GM21367 (cell line): Measurements from ENCODE around the gene PNISR.

Experiments
- ATAC-seq: cut with Tn5 transposase; IDR thresholded peaks from one replicate; pipeline ENCODE4 v1.9.1; 2021; ENCODE audit not compliant: unreplicated experiment

Gene PNISR

GRCh38 chr6:99412065-99412464 lies 13.0 kb downstream of the PNISR start:
- ATAC-seq = no peak

- ATAC-seq = no peak
Measured at GRCh38 chr6:99409672-99410071, 15.4 kb downstream of the PNISR start.

- no peak for ATAC-seq
Measured at GRCh38 chr6:99407076-99407475, 18.0 kb downstream of the PNISR start.

- ATAC-seq = no peak
Measured at GRCh38 chr6:99402448-99402847, 22.7 kb downstream of the PNISR start.

- ATAC-seq = no peak
Measured at GRCh38 chr6:99397287-99397686, 27.8 kb downstream of the PNISR start.

- peak; percentile 73 for ATAC-seq
Measured at GRCh38 chr6:99393698-99394531, 31.2 kb downstream of the PNISR start, which contains the start of gene COQ3. COQ3 (minus strand) TSS chr6:99394195; CDS start chr6:99394179, 16 bp downstream.

- peak; percentile 22 for ATAC-seq
Measured at GRCh38 chr6:99393366-99393697, 31.8 kb downstream of the PNISR start.

GRCh38 chr6:99390896-99391295 lies 34.2 kb downstream of the PNISR start:
- ATAC-seq = no peak

- no peak for ATAC-seq
Measured at GRCh38 chr6:99384507-99384906, 40.6 kb downstream of the PNISR start.

- ATAC-seq = no peak
Measured at GRCh38 chr6:99378636-99379035, 46.5 kb downstream of the PNISR start.

GRCh38 chr6:99369533-99369932 lies 55.6 kb downstream of the PNISR start:
- no peak for ATAC-seq

GRCh38 chr6:99366852-99367251 lies 58.3 kb downstream of the PNISR start:
- no peak for ATAC-seq

GRCh38 chr6:99364026-99364425 lies 61.1 kb downstream of the PNISR start:
- ATAC-seq = peak; percentile 77

- no peak for ATAC-seq
Measured at GRCh38 chr6:99362678-99363268, 62.3 kb downstream of the PNISR start.

- no peak for ATAC-seq
Measured at GRCh38 chr6:99359800-99360199, 65.3 kb downstream of the PNISR start.

GRCh38 chr6:99356641-99357040 lies 68.5 kb downstream of the PNISR start:
- no peak for ATAC-seq

- no peak for ATAC-seq
Measured at GRCh38 chr6:99354983-99355382, 70.1 kb downstream of the PNISR start.

- no peak for ATAC-seq
Measured at GRCh38 chr6:99353126-99353525, 72.0 kb downstream of the PNISR start.

GRCh38 chr6:99350573-99350972 lies 74.5 kb downstream of the PNISR start:
- no peak for ATAC-seq

GRCh38 chr6:99349171-99350141 lies 75.7 kb downstream of the PNISR start, which contains the start of gene FAXC:
FAXC (minus strand) TSS chr6:99349674; CDS start chr6:99349372, 302 bp downstream.
- peak; percentile 50 for ATAC-seq
